GM21529 (cell line): ENCODE results near the gene TLX3.
A peak's percentile ranks its signal among the peaks of the same experiment; 100 is the strongest.
"Not testable (repeated sequence)": the region's sequence is repeated elsewhere in the genome, so short reads cannot be mapped to it uniquely, and the experiment has no call there.

Experiments
- ATAC-seq: cut with Tn5 transposase; IDR thresholded peaks from one replicate; pipeline ENCODE4 v1.9.1; 2021; ENCODE audit not compliant: unreplicated experiment

Gene TLX3

GRCh38 chr5:171322527-171322926, 13.5 kb downstream of the TLX3 start:
- no peak for ATAC-seq

DNA sequence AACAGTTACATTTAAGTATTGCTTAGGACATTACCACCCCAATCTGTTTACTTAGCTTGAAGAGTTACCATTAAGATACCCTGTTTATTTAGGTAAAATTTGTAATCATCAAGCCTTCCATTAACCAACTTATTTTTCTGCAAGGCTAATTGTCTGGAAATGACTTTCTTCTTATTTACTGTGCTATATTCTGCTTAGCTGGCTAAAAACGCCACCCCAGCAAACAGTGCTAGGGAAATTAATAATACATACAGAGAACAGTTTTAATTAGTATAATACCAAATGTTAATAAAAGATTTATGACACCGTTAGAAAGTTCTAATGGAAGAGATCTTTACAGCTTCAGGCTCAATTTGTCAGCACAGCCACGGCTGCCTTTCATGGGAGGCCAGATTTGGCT, 14.0 kb downstream of the TLX3 start:
- no peak for ATAC-seq

DNA sequence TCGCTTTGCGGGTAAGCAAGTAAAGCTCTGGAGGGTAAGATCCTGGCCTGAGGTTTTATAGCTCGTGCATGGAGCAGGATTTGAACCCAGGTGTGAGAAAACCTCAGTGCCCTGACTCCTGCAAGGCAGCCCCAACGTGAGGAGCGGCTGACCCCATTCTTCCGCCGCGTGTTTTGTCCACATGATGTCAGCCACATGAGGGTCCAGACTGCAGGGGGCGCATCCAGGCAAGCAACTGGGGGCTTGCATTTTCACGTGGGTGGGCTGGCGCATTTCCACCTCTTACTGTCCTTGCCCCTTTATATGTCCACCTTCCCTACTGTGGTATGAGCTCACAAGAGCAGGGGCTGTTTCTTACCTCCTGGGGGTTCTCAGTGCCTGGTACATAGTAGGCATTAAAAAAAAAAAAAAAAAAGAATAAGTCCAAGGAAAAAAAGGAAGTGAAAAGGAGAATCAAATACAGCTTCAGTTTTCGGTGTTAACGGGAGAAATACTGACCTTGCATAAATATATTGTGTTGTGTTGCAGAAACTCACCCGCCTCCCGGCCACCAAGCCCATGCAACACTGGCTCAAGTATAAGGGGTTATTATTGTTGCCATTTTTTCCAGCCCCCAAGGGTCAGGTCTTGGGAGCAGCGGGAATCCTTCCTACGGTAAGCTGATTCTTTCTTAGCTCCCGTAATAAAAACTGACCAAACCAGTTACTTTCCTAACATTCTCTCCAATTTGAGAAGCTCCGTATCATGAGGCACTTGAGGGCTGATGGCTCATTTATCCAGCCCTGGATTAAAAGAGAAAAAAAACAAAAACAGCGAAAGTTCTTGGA, 15.0 kb downstream of the TLX3 start:
- ATAC-seq, result no peak

DNA sequence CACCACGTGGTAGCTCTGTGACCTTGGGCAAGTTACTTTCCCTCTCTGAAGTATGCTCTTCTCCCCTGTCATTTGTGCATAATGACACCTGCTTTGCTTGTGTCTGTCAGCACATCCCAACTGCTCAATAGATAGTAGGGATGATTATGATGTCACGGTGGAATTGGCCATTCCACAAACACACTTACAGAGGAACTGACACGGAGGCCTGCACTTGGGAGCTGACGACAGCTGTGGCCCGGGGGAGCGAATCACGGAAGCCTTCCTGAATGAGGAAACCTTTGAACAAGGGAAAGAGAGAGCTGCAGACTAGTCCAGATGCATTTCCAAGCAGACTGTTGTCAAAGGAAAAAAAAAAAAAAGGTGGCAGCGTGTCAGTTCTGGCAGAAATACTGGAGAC, 21.0 kb downstream of the TLX3 start:
- ATAC-seq, result no peak

DNA sequence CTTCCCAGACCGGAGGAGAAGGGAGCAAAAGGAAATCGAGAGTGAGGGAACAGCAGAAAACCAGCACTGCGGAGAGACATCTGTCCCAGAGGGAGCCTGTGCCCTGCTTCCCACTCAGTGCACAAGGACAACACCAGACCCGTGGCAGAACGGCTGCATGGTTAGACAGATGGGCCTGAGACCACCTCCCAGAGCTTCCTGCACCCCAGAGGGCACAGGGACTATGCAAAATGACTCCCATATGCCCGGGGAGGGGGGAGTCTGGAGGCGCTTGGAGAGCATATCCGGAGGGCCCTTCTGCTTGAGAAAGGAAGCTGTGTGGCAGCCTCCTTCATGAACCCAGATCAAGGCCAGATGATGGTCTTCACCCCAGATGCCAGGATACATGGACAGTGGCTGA, 26.6 kb downstream of the TLX3 start:
- no peak for ATAC-seq

DNA sequence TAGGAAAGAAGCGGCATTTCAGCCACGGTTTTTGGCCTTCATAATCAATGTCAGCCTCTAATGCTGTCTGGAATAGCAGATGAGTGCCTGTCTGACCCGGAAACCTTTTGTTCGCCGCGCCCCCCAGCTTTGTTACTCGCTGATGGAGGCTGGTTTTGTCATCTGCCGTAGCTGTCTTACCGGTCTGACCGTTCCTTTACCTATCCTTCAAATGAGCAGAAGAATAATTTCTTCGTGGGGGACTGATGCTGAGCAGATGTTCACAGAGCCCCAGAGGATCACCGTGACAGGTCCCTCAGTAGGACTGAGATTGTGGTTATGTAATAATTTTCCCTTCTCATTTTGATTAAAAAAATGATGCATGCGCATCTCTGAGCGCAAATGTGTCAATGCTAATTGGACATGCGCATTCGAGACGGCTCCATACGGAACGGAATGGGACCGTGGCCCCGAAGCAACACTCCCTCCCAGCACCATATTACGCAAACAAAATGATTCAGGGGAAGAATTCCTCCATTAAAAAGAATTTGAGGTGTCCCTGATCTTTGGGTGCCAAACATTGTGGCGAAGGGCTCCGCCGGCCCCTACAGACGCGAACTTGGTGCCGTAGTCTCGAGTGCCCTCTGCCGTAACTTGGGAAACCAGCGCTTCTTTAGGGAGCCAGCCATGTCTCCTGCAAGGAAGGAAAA, 27.6 kb downstream of the TLX3 start:
- ATAC-seq, result no peak

DNA sequence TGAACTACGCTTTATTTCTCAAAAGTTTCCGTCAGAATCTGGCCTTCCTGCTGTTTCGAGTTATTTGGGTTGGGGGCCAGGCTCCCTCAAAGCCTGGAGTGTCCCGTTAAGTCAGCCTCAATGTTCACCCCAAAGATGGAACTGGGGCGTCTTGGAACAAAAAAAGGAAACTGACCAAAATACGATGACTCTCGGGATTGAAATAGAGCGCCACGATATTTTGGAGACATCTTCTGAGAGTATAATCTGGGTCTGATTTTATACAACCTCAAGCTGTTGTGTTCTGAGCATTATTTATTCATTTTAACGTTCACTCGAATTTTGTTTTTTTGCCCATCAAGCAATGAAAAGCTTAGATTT, 28.1 kb downstream of the TLX3 start:
- ATAC-seq, result no peak

GRCh38 chr5:171340042-171340441, 31.0 kb downstream of the TLX3 start:
- ATAC-seq, result no peak

DNA sequence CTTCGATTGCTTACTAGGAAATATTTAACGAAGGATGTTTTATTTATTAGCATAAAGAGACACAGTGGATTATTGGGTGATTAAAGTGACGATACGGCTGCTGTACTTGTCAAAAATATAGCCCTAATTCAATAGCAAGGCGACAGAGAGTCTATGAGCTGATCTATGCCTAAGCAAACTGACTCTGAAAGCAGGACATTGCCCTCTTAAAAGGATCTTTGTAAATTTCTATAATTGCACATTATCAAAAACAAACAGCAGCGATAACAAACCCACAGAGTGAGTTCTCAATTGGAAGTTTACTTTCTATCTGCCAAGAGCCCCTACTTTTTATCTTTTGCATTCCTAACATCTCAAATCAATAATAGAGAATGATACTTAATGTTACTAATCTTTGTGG, 31.4 kb downstream of the TLX3 start:
- no peak for ATAC-seq

DNA sequence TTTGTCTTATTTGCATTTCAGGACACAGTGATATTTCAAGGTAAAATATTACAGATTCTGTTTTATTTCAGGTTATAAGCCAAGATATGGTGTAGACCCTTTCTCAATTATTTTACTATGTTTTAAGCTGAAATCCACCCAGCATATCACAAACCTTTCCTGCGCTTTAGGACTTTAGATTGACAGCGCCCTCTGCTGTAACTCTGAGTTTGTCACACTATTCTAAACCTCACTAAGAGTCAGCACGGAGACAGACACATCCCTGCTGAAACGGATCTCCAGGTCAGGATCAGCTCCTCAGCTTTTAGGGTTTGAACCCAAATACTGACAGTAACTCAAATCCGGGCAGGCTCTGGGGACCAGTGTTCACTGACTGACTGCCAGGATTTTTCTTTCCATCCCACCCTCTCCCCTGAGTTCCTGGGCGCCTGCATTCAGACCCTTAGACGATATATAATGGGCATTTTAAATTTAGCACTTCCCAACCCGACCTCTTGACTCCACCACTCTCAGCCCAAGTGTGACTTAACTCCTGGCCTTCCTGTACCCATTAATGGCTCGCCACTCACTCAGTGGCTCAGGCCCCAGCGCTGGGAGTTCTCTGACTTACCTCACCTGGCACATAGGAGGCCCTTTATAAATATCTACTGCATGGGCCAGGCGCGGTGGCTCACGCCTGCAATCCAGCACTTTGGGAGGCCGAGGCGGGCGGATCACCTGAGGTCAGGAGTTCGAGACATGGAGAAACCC, 33.5 kb downstream of the TLX3 start:
- ATAC-seq, result peak; percentile 76

- ATAC-seq, result no peak
Measured at GRCh38 chr5:171344936-171345608, 36.0 kb downstream of the TLX3 start.

DNA sequence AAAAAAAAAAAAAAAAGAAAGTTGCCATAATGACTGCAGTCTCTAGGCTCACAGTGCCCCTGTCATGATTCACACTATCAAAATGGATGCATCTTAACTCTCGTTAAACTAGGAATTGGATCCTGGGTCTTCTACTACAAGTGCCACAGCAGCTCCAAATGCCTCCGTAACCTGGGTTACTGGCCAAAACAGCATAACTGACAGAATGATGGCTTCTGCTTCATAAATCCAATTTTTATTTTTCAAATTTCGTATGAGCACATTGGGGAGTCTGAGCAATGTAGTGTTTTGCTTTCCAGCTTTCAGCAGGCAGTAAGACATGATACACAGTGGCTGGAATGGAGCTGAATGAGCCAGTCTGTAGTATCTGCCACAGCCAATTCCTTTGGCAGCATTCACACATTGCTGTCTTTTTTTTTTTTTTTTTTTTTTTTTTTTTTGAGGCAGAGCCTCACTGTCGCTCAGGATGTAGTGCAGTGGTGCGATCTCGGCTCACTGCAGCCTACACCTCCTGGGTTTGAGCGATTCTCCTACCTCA, 42.6 kb downstream of the TLX3 start:
- no peak for ATAC-seq

- peak; percentile 96 for ATAC-seq
Measured at GRCh38 chr5:171355302-171355724, 46.3 kb downstream of the TLX3 start.

DNA sequence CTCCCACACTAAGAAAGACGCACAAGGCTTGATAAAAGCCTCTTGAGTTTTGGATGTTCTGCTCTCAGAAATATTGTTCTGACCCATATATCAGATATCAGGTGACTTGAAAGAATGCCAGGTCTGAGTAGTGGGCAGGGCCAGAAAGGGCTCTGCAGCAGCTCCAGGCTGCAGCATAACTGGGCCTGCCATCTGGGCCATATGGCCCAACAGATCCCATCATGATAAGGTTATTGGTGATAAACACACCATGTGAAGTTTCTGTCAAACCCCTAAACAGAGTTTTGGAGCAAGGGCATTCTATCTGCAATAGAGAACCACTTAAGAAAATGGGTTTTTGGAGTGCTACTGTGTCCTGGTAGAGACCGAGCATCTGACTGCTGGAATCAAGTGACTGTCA, 48.8 kb downstream of the TLX3 start:
- no peak for ATAC-seq

GRCh38 chr5:171361151-171361550, 52.1 kb downstream of the TLX3 start:
- ATAC-seq, result not testable (repeated sequence)
